Transverse colon (tissue), 4 donors: ENCODE results near the gene IL4R. TPM values are rescaled to one million over a fixed set of nuclear protein-coding genes. Genes with fewer than 3 reads are reported as not detected.

Experiments
- DNase-seq: peaks from one replicate; pipeline ENCODE4 v3.0.0-alpha.2; 2019
- H3K27ac ChIP-seq, 4 donors: fragments of 200-600 bp; sonication (generic); 2 replicates each; pipeline ENCODE4 v1.5.1; 2016 to 2018; ENCODE audit warnings: inconsistent platforms in 4 of 4
- H3K27me3 ChIP-seq: fragments of 200-600 bp; sonication (generic); 2 replicates; pipeline ENCODE4 v1.5.1; 2017; ENCODE audit warnings: inconsistent platforms
- H3K36me3 ChIP-seq, 4 donors: fragments of 200-600 bp; sonication (generic); 2 replicates each; pipeline ENCODE4 v1.5.1; 2017 to 2019; ENCODE audit warnings: inconsistent platforms in 4 of 4
- H3K4me1 ChIP-seq, 4 donors: fragments of 200-600 bp; sonication (generic); 2 replicates each; pipeline ENCODE4 v1.5.1; 2017 to 2020; ENCODE audit warnings: inconsistent platforms in 4 of 4
- H3K4me3 ChIP-seq, 4 donors: fragments of 200-600 bp; sonication (generic); 1 replicate in 1 of 4; 2 replicates in 3 of 4; pipeline versions ENCODE4 v1.5.1 to v1.6.1; 2017 to 2019; ENCODE audit warnings: inconsistent platforms in 4 of 4
- H3K9me3 ChIP-seq, 2 donors: fragments of 200-600 bp; sonication (generic); 2 replicates each; pipeline ENCODE4 v1.5.1; 2017 to 2019; ENCODE audit warnings: inconsistent platforms in 2 of 2
- EP300 ChIP-seq: sonication (generic); formaldehyde crosslinking; IDR thresholded peaks from one replicate; pipeline ENCODE4 v1.6.1; 2017; ENCODE audit warnings: antibody characterized with exemption, low read depth
- POLR2A ChIP-seq: fragments of 450-650 bp; IDR thresholded peaks from one replicate; pipeline ENCODE4 v1.6.1; 2016; ENCODE audit warnings: antibody characterized with exemption, mild to moderate bottlenecking, moderate library complexity
- POLR2AphosphoS5 ChIP-seq, 3 donors: sonication (generic); formaldehyde crosslinking; IDR thresholded peaks; one replicate each; pipeline ENCODE4 v1.6.1; 2016; ENCODE audit warnings: antibody characterized with exemption in 3 of 3
- WGBS, 2 donors: methylation state at CpG; one replicate each; pipeline ENCODE4 v1.1.5; 2018; ENCODE audit warnings: low coverage in 1 of 2; 5-methylcytosine and 5-hydroxymethylcytosine counted together
- in situ Hi-C, 4 donors: fragments of 200-750 bp; cut with MboI; loops; one replicate each; pipeline versions ENCODE4 v1.15.0 to v1.15.1; 2017; ENCODE audit warnings: low sequenced_read_pairs in 3 of 4, low pct_ligation_motif_present in 1 of 4, low pct_unique_long_range_greater_than_20kb in 1 of 4
- intact Hi-C: fragments of 100-400 bp; cut with DNase I; formaldehyde crosslinking; loops from one replicate; pipeline ENCODE4 v1.15.1; 2023; ENCODE audit warnings: low total_unique reads
- total RNA-seq, 4 donors: library from RNA; depleted of rRNA; stranded (reverse); fragments of >200 nt; gene quantifications; one replicate each; pipeline ENCODE4 v1.1.0, GENCODE V29; 2016
- TF ChIP-seq, protein P1 (sequence below), 5 experiments: fragments of 200-600 bp in 3 of 5; fragments of 450-650 bp in 2 of 5; sonication (generic) in 3 of 5; IDR thresholded peaks; 1 replicate in 2 of 5; 2 replicates in 3 of 5; pipeline ENCODE4 v1.5.1; 2016 to 2017; ENCODE audit warnings: antibody characterized with exemption in 5 of 5, inconsistent platforms in 3 of 5, mild to moderate bottlenecking in 2 of 5, moderate library complexity in 1 of 5

IL4R gene
- total RNA-seq, 4 donors from 2014 or later = 106 to 235 (median 156) TPM

GRCh38 chr16:27347930-27348685, 34.3 kb downstream of the IL4R start:
- Histone ChIP-seq H3K4me1 (no peaks in the 10 kb centered on the region), H3K27me3 (no peaks in the 10 kb centered on the region), H3K4me3 (no peak overlapping the region), H3K27ac (peak overlapping the region in 2 of 4 donors; percentile 8 to 20), H3K36me3 (peaks cover 0 to 80% (median 38%) of the 10 kb centered on the region in 4 donors), H3K9me3 (no peaks in the 10 kb centered on the region)
- in situ Hi-C loops (loop anchor here in 2 of 4 donors (25.0 kb wide), 1 partner anchor 111 kb away; no protein-coding TSS in a partner anchor), intact Hi-C loops (no loop called here)
- WGBS, 2 donors = 76% methylated on average over 9 of the region's 9 CpGs; no CpG with 5 or more reads in 1 of the 2 donors
- DNase-seq = no peak
- TF ChIP-seq POLR2A (no peak), EP300 (no peak), POLR2AphosphoS5 (IDR thresholded peaks at IDR 0.05) (no peak)
- TF ChIP-seq, protein P1, sequence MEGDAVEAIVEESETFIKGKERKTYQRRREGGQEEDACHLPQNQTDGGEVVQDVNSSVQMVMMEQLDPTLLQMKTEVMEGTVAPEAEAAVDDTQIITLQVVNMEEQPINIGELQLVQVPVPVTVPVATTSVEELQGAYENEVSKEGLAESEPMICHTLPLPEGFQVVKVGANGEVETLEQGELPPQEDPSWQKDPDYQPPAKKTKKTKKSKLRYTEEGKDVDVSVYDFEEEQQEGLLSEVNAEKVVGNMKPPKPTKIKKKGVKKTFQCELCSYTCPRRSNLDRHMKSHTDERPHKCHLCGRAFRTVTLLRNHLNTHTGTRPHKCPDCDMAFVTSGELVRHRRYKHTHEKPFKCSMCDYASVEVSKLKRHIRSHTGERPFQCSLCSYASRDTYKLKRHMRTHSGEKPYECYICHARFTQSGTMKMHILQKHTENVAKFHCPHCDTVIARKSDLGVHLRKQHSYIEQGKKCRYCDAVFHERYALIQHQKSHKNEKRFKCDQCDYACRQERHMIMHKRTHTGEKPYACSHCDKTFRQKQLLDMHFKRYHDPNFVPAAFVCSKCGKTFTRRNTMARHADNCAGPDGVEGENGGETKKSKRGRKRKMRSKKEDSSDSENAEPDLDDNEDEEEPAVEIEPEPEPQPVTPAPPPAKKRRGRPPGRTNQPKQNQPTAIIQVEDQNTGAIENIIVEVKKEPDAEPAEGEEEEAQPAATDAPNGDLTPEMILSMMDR (IDR thresholded peaks at IDR 0.05) = no peak

- Histone ChIP-seq H3K9me3 (no peaks in the 10 kb centered on the region), H3K4me3 (no peak overlapping the region), H3K27me3 (no peaks in the 10 kb centered on the region), H3K36me3 (peaks cover 0 to 88% (median 42%) of the 10 kb centered on the region in 4 donors), H3K27ac (no peak overlapping the region), H3K4me1 (no peaks in the 10 kb centered on the region)
- 99 to 100% methylated on average over 1 to 3 of the region's 3 CpGs for WGBS, 2 donors
- in situ Hi-C loops = loop anchor here in 2 of 4 donors (25.0 kb wide), 1 partner anchor 112 kb away; no protein-coding TSS in a partner anchor
- no peak for TF ChIP-seq POLR2A
- no peak for TF ChIP-seq POLR2AphosphoS5 (IDR thresholded peaks at IDR 0.05)
- TF ChIP-seq EP300 = no peak
- TF ChIP-seq, protein P1 (IDR thresholded peaks at IDR 0.05) = no peak
- intact Hi-C loops = no loop called here
- DNase-seq = no peak
Observed at GRCh38 chr16:27349276-27349675, 35.5 kb downstream of the IL4R start.

GRCh38 chr16:27350006-27350405, 36.2 kb downstream of the IL4R start:
- in situ Hi-C loops = no loop called here
- H3K27me3 ChIP-seq = no peaks in the 10 kb centered on the region
- intact Hi-C loops = no loop called here
- H3K4me3 ChIP-seq = no peak overlapping the region
- no peak for DNase-seq
- H3K4me1 ChIP-seq = no peaks in the 10 kb centered on the region
- 79 to 100% methylated on average over 2 to 3 of the region's 3 CpGs for WGBS, 2 donors
- TF ChIP-seq, protein P1 (IDR thresholded peaks at IDR 0.05) = no peak
- TF ChIP-seq POLR2A = no peak
- no peak for TF ChIP-seq POLR2AphosphoS5 (IDR thresholded peaks at IDR 0.05)
- no peak for TF ChIP-seq EP300
- peaks cover 0 to 90% (median 38%) of the 10 kb centered on the region in 4 donors for H3K36me3 ChIP-seq
- H3K27ac ChIP-seq = no peak overlapping the region
- no peaks in the 10 kb centered on the region for H3K9me3 ChIP-seq

- Histone ChIP-seq H3K4me3 (no peak overlapping the region), H3K36me3 (peaks cover 0 to 82% (median 30%) of the 10 kb centered on the region in 4 donors), H3K27me3 (no peaks in the 10 kb centered on the region), H3K27ac (no peak overlapping the region), H3K9me3 (no peaks in the 10 kb centered on the region), H3K4me1 (no peaks in the 10 kb centered on the region)
- no peak for DNase-seq
- WGBS, 2 donors = 72 to 92% methylated on average over 4 to 6 of the region's 6 CpGs
- intact Hi-C loops = no loop called here
- in situ Hi-C loops = no loop called here
- no peak for TF ChIP-seq EP300
- TF ChIP-seq POLR2A = no peak
- TF ChIP-seq, protein P1 (IDR thresholded peaks at IDR 0.05) = no peak
- TF ChIP-seq POLR2AphosphoS5 (IDR thresholded peaks at IDR 0.05) = no peak
Observed at GRCh38 chr16:27351989-27352388, 38.2 kb downstream of the IL4R start.
